Measurements from ENCODE around the gene CDH23. TPM values are rescaled to one million over a fixed set of nuclear protein-coding genes. Genes with fewer than 3 reads are reported as not detected.
A peak's percentile ranks its signal among the peaks of the same experiment; 100 is the strongest.

The CDH23 gene
- total and polyA plus RNA-seq, 2 of the 8 experiments (the other 6 are each of a cell fraction or from before 2014, with no cell fraction given): 1.9 to 4.9 TPM

DNA sequence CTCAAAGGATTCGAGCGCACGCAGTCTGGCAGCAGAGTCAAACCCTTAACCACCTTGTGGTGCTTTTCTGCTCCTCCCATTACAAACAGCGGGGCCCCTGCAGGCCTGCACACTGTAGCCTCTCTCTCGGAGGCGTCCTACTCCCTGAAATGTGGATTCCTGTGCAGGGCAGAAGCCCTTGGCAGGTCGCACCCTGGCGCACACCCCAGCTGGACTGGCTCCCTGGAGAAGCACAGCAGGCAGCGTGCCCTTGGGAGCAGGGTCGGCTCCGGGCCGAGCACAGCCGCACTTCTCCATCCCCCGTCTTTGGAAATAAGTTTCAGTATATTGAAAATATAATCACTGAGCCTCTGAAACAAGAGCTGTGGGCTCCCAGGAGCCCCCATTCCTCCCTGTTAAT lies 178.7 kb downstream of the CDH23 start:
- H3K4me2 ChIP-seq (ENCODE audit: insufficient read depth in 1 of 2, low read depth in 2 of 2, low read length in 2 of 2): no peak overlapping the region
- no peaks in the 10 kb centered on the region for H3K9me3 ChIP-seq (ENCODE audit: insufficient read depth in 2 of 2, low read depth in 1 of 2, low read length in 1 of 2)
- no peak overlapping the region for H2BK120ac ChIP-seq (replicated peaks; ENCODE audit: low read depth, low read length)
- no peaks in the 10 kb centered on the region; the same call in 1 of the 2 replicates for H3K23me2 ChIP-seq (ENCODE audit: low read depth, low read length)
- ChIA-PET CTCF (ENCODE audit: partially characterized antibody) (interaction anchor here (0.9 to 16.0 kb wide), 11 partner anchors 8 to 177 kb away, joined by 3 to 161 read pairs (median 4); no protein-coding TSS in a partner anchor), POLR2A (ENCODE audit: partially characterized antibody) (no interaction called here)
- H3K27me3 ChIP-seq (replicated peaks in 1 of 4; ENCODE audit: control insufficient read depth in 3 of 4, extremely low read depth in 1 of 4, insufficient read depth in 3 of 4, low read length in 3 of 4): no peaks in the 10 kb centered on the region
- H3K79me2 ChIP-seq (ENCODE audit: control insufficient read depth in 1 of 2, insufficient read depth in 2 of 2, low read length in 2 of 2): no peaks in the 10 kb centered on the region
- no peaks in the 10 kb centered on the region for H3K36me3 ChIP-seq (ENCODE audit: control insufficient read depth in 2 of 4, insufficient read depth in 4 of 4, low read length in 3 of 4)
- no peak overlapping the region for H2BK20ac ChIP-seq (ENCODE audit: low read length)
- H4K5ac ChIP-seq (ENCODE audit: insufficient read length, low read depth, low read length): no peak overlapping the region
- H3K18ac ChIP-seq (ENCODE audit: extremely low read depth, low read length): 0 out of 2 replicates have a peak overlapping the region, but pooled peaks have one; percentile 26
- no peak overlapping the region for H2AK5ac ChIP-seq (ENCODE audit: low read depth, low read length)
- WGBS, 2 experiments (ENCODE audit: extremely low coverage in 1 of 2, insufficient coverage in 1 of 2, insufficient read length in 1 of 2, insufficient replicate concordance in 2 of 2, low coverage in 1 of 2, low lambda C conversion rate in 2 of 2, missing lambda C conversion rate in 1 of 2): 92% methylated on average over 13 of the region's 14 CpGs; no CpG with 5 or more reads in 1 of the 2 experiments
- H4K20me1 ChIP-seq (replicated peaks in 1 of 2; ENCODE audit: control insufficient read depth in 1 of 2, insufficient read depth in 2 of 2, low read length in 2 of 2): no peaks in the 10 kb centered on the region
- no peaks in the 10 kb centered on the region for H3K79me1 ChIP-seq (ENCODE audit: low read depth, low read length)
- no peak overlapping the region for H4K8ac ChIP-seq (ENCODE audit: extremely low read depth, insufficient read depth, low read length)
- no peak overlapping the region for H3K27ac ChIP-seq (ENCODE audit: low read depth, low read length)
- peaks cover 3 to 28% (median 20%) of the 10 kb centered on the region in 4 experiments for H3K4me1 ChIP-seq (replicated peaks in 1 of 4; ENCODE audit: control insufficient read depth in 3 of 4, insufficient read depth in 4 of 4, low read length in 3 of 4)
- no peak overlapping the region for H3K4ac ChIP-seq (replicated peaks; ENCODE audit: insufficient read length, low read depth, low read length)
- no peak overlapping the region for H2BK15ac ChIP-seq (ENCODE audit: low read length)
- H4K91ac ChIP-seq (replicated peaks; ENCODE audit: insufficient read length, low read length): no peak overlapping the region
- H2BK5ac ChIP-seq (ENCODE audit: low read depth, low read length): no peak overlapping the region
- H3K9ac ChIP-seq (replicated peaks in 1 of 4; ENCODE audit: extremely low read depth in 1 of 4, low read depth in 3 of 4, low read length in 3 of 4): no peak overlapping the region
- DNase-seq (ENCODE audit: low read depth in 1 of 2, low spot score in 2 of 2): no peak
- H3K14ac ChIP-seq (ENCODE audit: insufficient read length): no peak overlapping the region
- H3K4me3 ChIP-seq (ENCODE audit: extremely low read depth in 1 of 4, insufficient read depth in 2 of 4, low read depth in 3 of 4, low read length in 4 of 4): no peak overlapping the region
- TF ChIP-seq PHF8 (conservative IDR thresholded peaks at IDR 0.05; ENCODE audit: low read depth, low read length) (no peak), GTF2F1 (IDR thresholded peaks at IDR 0.05; ENCODE audit: borderline replicate concordance, low read depth, low read length) (no peak), TAF7 (optimal IDR thresholded peaks at IDR 0.05; ENCODE audit: borderline replicate concordance, low read depth, low read length) (no peak), TBP (IDR thresholded peaks at IDR 0.05; ENCODE audit: low read depth, low read length) (no peak), KDM1A (IDR thresholded peaks at IDR 0.05; ENCODE audit: borderline replicate concordance, low read length) (no peak), CREB1 (IDR thresholded peaks at IDR 0.05) (no peak), SIN3A (conservative IDR thresholded peaks at IDR 0.05 in 1 of 2, IDR thresholded peaks at IDR 0.05 in 1 of 2; ENCODE audit: low read depth in 1 of 2, low read length in 2 of 2) (no peak), ZNF274 (IDR thresholded peaks at IDR 0.05; ENCODE audit: borderline replicate concordance, extremely low read depth, low read length) (no peak), KDM5A (IDR thresholded peaks at IDR 0.05; ENCODE audit: low read length) (no peak), SAP30 (IDR thresholded peaks at IDR 0.05; ENCODE audit: insufficient read depth, insufficient replicate concordance, low read length) (no peak), MAFK (IDR thresholded peaks at IDR 0.05; ENCODE audit: low read depth, low read length) (no peak)
- TF ChIP-seq, protein P1, sequence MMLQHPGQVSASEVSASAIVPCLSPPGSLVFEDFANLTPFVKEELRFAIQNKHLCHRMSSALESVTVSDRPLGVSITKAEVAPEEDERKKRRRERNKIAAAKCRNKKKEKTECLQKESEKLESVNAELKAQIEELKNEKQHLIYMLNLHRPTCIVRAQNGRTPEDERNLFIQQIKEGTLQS (IDR thresholded peaks at IDR 0.05; ENCODE audit: insufficient read depth, low read depth, low read length): no peak
- H3K23ac ChIP-seq (ENCODE audit: insufficient read length): no peak overlapping the region
- FAIRE-seq: no peak
- no peak overlapping the region for H2AFZ ChIP-seq (ENCODE audit: low read length)
- H3K56ac ChIP-seq (replicated peaks; ENCODE audit: insufficient read length, low read depth, low read length): no peak overlapping the region
- H2BK12ac ChIP-seq (ENCODE audit: low read depth, low read length): no peak overlapping the region
